ENCODE data around the gene NTRK2. TPM values are rescaled to one million over a fixed set of nuclear protein-coding genes. Genes with fewer than 3 reads are reported as not detected.

Gene NTRK2
- total and polyA plus RNA-seq, 2 experiments from 2014 or later: 0.03 TPM; not detected in 1

- TF ChIP-seq STAT1 (IDR thresholded peaks at IDR 0.05; ENCODE audit: unreplicated experiment): no peak
- no peak for TF ChIP-seq ZNF331 (CRISPR knock-in tag; IDR thresholded peaks at IDR 0.05; ENCODE audit: low read depth)
- no peak for TF ChIP-seq POLR2AphosphoS5 (IDR thresholded peaks at IDR 0.05; ENCODE audit: low read depth)
- TF ChIP-seq JUNB (IDR thresholded peaks at IDR 0.05; ENCODE audit: unreplicated experiment): no peak
- no peak for TF ChIP-seq EZH2 (IDR thresholded peaks at IDR 0.05; ENCODE audit: low read depth, unreplicated experiment)
- TF ChIP-seq REST (IDR thresholded peaks at IDR 0.05; ENCODE audit: unreplicated experiment): no peak
Observed at GRCh38 chr9:84705128-84705527, 35.6 kb downstream of the NTRK2 start (continued).

- H3K4me2 ChIP-seq: peak overlapping the region; percentile 3; the same call in 1 of the 2 replicates
- Mint-ChIP-seq H3K27ac (0 out of 2 replicates have a peak overlapping the region, but pooled peaks have one; percentile 6), H3K9me3 (no peaks in the 10 kb centered on the region; the same call in 2 of the 3 replicates), H3K36me3 (ENCODE audit: low read depth) (no peaks in the 10 kb centered on the region), H3K27me3 (ENCODE audit: insufficient read depth, low read depth, poor library complexity) (peaks cover 7% of the 10 kb centered on the region), H3K4me1 (peaks cover 44% of the 10 kb centered on the region), H3K4me3 (peak overlapping the region; percentile 3; the same call in 1 of the 3 replicates)
- no peaks in the 10 kb centered on the region for H3K79me2 ChIP-seq (replicated peaks; ENCODE audit: insufficient read depth)
- H2AFZ ChIP-seq: no peak overlapping the region
- H3K9me2 ChIP-seq (ENCODE audit: insufficient read depth): no peaks in the 10 kb centered on the region
- DNase-seq (ENCODE audit: low spot score): peak; percentile 68
- TF ChIP-seq CREB1 (CRISPR knock-in tag; IDR thresholded peaks at IDR 0.05; ENCODE audit: low read depth): peak; percentile 53; the same call in 1 of the 2 replicates
- peak; percentile 72; the same call in 1 of the 2 replicates for TF ChIP-seq ZNF462 (CRISPR knock-in tag; IDR thresholded peaks at IDR 0.05)
- no peak for TF ChIP-seq STAT1 (IDR thresholded peaks at IDR 0.05; ENCODE audit: unreplicated experiment)
- TF ChIP-seq NANOG (IDR thresholded peaks at IDR 0.05; ENCODE audit: borderline replicate concordance): peak; percentile 99
- H3F3A ChIP-seq (replicated peaks; ENCODE audit: low read depth): no peaks in the 10 kb centered on the region
- H3K27ac ChIP-seq (ENCODE audit: low read depth): no peak overlapping the region
- no peaks in the 10 kb centered on the region for H4K20me1 ChIP-seq (replicated peaks; ENCODE audit: insufficient read depth)
- peaks cover 30% of the 10 kb centered on the region for H3K4me1 ChIP-seq (ENCODE audit: insufficient read depth)
- ATAC-seq: peak; percentile 96
- no peaks in the 10 kb centered on the region for H3K27me3 ChIP-seq (ENCODE audit: insufficient read depth)
- H3K4me3 ChIP-seq: no peak overlapping the region
- H3K36me3 ChIP-seq (ENCODE audit: insufficient read depth): no peaks in the 10 kb centered on the region
Observed at GRCh38 chr9:84708400-84708799, 38.9 kb downstream of the NTRK2 start.

Measured in GM23338 (cell line).